ENCODE results near the gene NTRK2. TPM values are rescaled to one million over a fixed set of nuclear protein-coding genes. Genes with fewer than 3 reads are reported as not detected.

The NTRK2 gene
- total RNA-seq, 1 experiment from 2014 or later = not detected

GRCh38 chr9:84679571-84679970 lies 10.0 kb downstream of the NTRK2 start:
- Histone ChIP-seq H4K20me1 (ENCODE audit: insufficient read depth) (no peaks in the 10 kb centered on the region), H3K9me2 (ENCODE audit: insufficient read depth) (no peaks in the 10 kb centered on the region), H3K4me3 (no peak overlapping the region), H3K9me3 (ENCODE audit: insufficient read depth, low read depth) (no peaks in the 10 kb centered on the region), H2AFZ (no peak overlapping the region), H3K4me1 (replicated peaks; ENCODE audit: insufficient read depth) (no peaks in the 10 kb centered on the region), H3K36me3 (ENCODE audit: low read depth) (no peaks in the 10 kb centered on the region), H3K27ac (no peak overlapping the region), H3F3A (ENCODE audit: insufficient read depth, low read depth) (no peaks in the 10 kb centered on the region), H3K4me2 (no peak overlapping the region), H3K27me3 (ENCODE audit: insufficient read depth, low read depth) (peaks cover 5% of the 10 kb centered on the region; the same call in 1 of the 2 replicates), H3K79me2 (ENCODE audit: low read depth) (no peaks in the 10 kb centered on the region)
- intact Hi-C loops (cut with micrococcal nuclease; ENCODE audit: unreplicated experiment) = no loop called here
- no peak for DNase-seq
- ChIA-PET POLR2A (ENCODE audit: unreplicated experiment) (no interaction called here), CTCF (no interaction called here)
- BruUV-seq (replicated peaks) = no TSS peak
- TF ChIP-seq CTCF (conservative IDR thresholded peaks at IDR 0.05) = no peak
- no peak for TF ChIP-seq EZH2 (IDR thresholded peaks at IDR 0.05; ENCODE audit: low read depth)

- H3K4me2 ChIP-seq = no peak overlapping the region
- 0 out of 2 replicates have a peak, but pooled peaks cover 5% of the 10 kb centered on the region for H3K27me3 ChIP-seq (ENCODE audit: insufficient read depth, low read depth)
- H3K36me3 ChIP-seq (ENCODE audit: low read depth) = no peaks in the 10 kb centered on the region
- DNase-seq = no peak
- H3K9me2 ChIP-seq (ENCODE audit: insufficient read depth) = no peaks in the 10 kb centered on the region
- TF ChIP-seq EZH2 (IDR thresholded peaks at IDR 0.05; ENCODE audit: low read depth) = no peak
- TF ChIP-seq CTCF (conservative IDR thresholded peaks at IDR 0.05) = no peak
- H4K20me1 ChIP-seq (ENCODE audit: insufficient read depth) = no peaks in the 10 kb centered on the region
- intact Hi-C loops (cut with micrococcal nuclease; ENCODE audit: unreplicated experiment) = no loop called here
- no peaks in the 10 kb centered on the region for H3F3A ChIP-seq (ENCODE audit: insufficient read depth, low read depth)
- no peaks in the 10 kb centered on the region for H3K9me3 ChIP-seq (ENCODE audit: insufficient read depth, low read depth)
- BruUV-seq (replicated peaks) = no TSS peak
- H3K4me1 ChIP-seq (replicated peaks; ENCODE audit: insufficient read depth) = no peaks in the 10 kb centered on the region
- H3K4me3 ChIP-seq = no peak overlapping the region
- ChIA-PET CTCF (no interaction called here), POLR2A (ENCODE audit: unreplicated experiment) (no interaction called here)
- H3K79me2 ChIP-seq (ENCODE audit: low read depth) = no peaks in the 10 kb centered on the region
- no peak overlapping the region for H3K27ac ChIP-seq
- H2AFZ ChIP-seq = no peak overlapping the region
Observed at GRCh38 chr9:84681516-84682285, 12.2 kb downstream of the NTRK2 start.

- Histone ChIP-seq H3K4me3 (no peak overlapping the region), H3K27me3 (ENCODE audit: insufficient read depth, low read depth) (0 out of 2 replicates have a peak, but pooled peaks cover 5% of the 10 kb centered on the region), H3K27ac (no peak overlapping the region), H3K9me3 (ENCODE audit: insufficient read depth, low read depth) (no peaks in the 10 kb centered on the region), H3K9me2 (ENCODE audit: insufficient read depth) (no peaks in the 10 kb centered on the region), H3F3A (ENCODE audit: insufficient read depth, low read depth) (no peaks in the 10 kb centered on the region), H3K79me2 (ENCODE audit: low read depth) (no peaks in the 10 kb centered on the region), H3K4me2 (no peak overlapping the region), H3K4me1 (replicated peaks; ENCODE audit: insufficient read depth) (no peaks in the 10 kb centered on the region), H4K20me1 (ENCODE audit: insufficient read depth) (no peaks in the 10 kb centered on the region), H3K36me3 (ENCODE audit: low read depth) (no peaks in the 10 kb centered on the region), H2AFZ (no peak overlapping the region)
- POLR2A ChIA-PET (ENCODE audit: unreplicated experiment) = no interaction called here
- no TSS peak for BruUV-seq (replicated peaks)
- CTCF ChIA-PET = no interaction called here
- DNase-seq = no peak
- intact Hi-C loops (cut with micrococcal nuclease; ENCODE audit: unreplicated experiment) = no loop called here
- TF ChIP-seq EZH2 (IDR thresholded peaks at IDR 0.05; ENCODE audit: low read depth) = no peak
- TF ChIP-seq CTCF (conservative IDR thresholded peaks at IDR 0.05) = no peak
Observed at GRCh38 chr9:84686068-84686467, 16.5 kb downstream of the NTRK2 start.
